ENCODE measurements around the gene UACA.

UACA gene

DNA sequence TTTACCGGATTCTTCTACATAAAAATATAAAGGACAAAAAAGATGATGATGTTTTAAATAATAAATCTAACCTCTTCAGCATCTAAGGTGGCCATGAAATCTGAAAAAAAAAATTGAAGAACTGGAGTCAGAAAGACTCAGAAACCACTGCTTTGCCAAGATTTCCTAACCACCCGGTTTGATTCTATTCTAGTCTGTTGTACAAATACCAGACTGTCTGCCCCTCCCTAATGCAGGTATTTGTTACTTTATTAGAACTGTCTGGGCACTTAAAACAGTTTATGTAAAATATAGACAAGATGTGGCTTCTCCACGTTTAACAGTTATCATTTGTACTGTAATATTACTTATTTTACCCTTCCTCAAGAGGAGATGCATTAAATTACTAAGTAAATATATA is 48.8 kb downstream of the UACA start:
- no peak for DNase-seq (ENCODE audit: low read depth, low spot score)

GRCh38 chr15:70714015-70714414 is 49.3 kb downstream of the UACA start:
- no peak for DNase-seq (ENCODE audit: low read depth, low spot score)

- DNase-seq (ENCODE audit: low read depth, low spot score): no peak
Measured at GRCh38 chr15:70712271-70712670, 51.1 kb downstream of the UACA start.

DNA sequence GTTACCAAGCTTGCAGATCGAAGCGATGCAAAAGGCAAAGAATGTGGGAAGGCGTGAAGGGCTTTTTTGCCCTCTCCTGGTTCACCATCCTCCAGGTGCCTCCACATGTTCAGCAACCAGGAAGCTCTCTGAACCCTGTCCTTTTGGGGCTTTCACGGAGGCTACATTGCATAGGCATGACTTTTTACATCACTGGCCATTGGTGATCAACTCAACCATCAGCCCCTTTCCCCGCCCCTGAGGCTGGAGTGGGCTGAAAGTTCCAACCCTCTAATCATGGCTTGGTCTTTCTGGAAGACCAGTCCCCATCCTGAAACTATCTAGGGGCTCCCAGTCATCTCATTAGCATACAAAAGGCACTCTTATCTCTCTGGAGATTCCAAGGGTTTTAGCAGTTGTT is 52.6 kb downstream of the UACA start:
- DNase-seq (ENCODE audit: low read depth, low spot score): no peak

DNA sequence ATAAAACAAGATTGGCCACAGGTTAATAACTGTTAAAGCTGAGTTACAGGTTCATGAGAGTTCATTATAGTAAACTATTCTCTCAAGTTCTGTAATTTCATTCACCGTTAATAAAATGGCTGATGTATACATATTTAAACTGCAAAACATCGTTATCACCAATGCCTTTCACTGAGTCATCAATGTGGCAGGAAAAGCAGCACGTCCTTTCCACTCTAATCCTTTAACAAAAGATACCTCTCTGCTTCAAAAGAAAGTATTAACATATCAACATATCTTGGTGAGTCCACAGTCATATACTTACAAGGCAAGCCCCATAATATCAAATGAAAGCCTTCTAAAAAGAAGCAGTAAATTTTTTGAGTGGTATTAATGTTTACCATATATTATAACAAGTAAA is 54.5 kb downstream of the UACA start:
- DNase-seq (ENCODE audit: low read depth, low spot score): no peak

- DNase-seq (ENCODE audit: low read depth, low spot score): no peak
Measured at GRCh38 chr15:70707686-70708300, 55.6 kb downstream of the UACA start.

GRCh38 chr15:70704731-70705130 is 58.6 kb downstream of the UACA start:
- no peak for DNase-seq (ENCODE audit: low read depth, low spot score)

GRCh38 chr15:70704166-70704565 is 59.2 kb downstream of the UACA start:
- no peak for DNase-seq (ENCODE audit: low read depth, low spot score)

GRCh38 chr15:70703096-70703878 is 60.1 kb downstream of the UACA start:
- no peak for DNase-seq (ENCODE audit: low read depth, low spot score)

DNA sequence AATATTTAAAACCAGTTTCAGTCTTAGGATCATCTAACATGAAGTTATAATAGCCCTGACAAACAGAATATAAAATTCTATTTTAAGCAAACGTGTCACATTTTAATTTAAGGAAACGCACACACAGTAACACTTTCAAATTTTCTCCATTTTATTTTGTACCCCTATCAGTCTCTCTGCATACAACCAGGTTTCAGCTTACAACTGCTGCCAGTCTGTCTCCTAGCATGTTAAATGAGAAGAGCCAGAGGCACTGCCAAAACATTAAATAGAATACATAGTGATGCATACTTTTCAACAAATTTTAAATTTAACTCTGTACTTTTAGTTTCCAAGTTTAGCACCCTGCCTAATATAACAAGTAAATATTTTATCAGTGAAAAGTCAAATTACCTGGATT is 60.8 kb downstream of the UACA start:
- DNase-seq (ENCODE audit: low read depth, low spot score): no peak

- no peak for DNase-seq (ENCODE audit: low read depth, low spot score)
Measured at GRCh38 chr15:70701891-70702568, 61.3 kb downstream of the UACA start.

DNA sequence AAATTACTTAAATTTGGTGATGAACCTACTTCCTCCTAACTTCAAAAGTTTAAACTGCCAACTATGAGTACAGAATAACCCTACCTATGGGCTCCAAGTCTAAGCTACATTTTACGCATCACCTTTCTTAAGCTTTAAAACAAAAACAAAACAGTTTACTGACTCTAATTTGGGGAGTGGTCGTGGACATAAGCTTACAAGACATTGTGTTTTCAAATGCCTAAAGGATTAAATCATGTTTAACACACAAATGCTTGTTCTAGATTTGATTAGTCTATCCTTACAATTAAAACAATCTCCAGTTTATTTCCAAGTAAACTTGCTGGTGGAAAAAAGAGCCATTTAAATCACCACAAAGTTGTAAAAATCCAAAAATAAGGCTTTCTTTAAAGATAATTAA is 62.2 kb downstream of the UACA start:
- DNase-seq (ENCODE audit: low read depth, low spot score): no peak

DNA sequence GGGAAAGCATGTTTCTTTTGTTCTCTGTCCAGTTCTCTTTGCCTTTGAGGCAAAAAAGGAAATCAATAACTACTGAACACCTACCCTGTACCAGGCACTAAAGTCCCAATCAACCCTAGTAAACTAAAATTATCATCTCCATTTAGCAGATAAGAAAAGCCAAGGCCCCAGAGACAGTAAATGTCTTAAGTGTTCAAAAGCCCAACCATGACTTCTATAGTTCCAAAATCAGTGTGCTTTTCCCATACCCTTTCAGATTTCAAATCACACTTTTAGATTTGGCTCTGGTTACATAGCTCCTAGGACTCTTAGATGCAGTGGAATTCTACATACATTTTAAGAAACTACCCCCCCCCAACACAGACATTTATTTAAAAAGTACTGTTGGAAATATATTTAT is 63.5 kb downstream of the UACA start:
- no peak for DNase-seq (ENCODE audit: low read depth, low spot score)

DNA sequence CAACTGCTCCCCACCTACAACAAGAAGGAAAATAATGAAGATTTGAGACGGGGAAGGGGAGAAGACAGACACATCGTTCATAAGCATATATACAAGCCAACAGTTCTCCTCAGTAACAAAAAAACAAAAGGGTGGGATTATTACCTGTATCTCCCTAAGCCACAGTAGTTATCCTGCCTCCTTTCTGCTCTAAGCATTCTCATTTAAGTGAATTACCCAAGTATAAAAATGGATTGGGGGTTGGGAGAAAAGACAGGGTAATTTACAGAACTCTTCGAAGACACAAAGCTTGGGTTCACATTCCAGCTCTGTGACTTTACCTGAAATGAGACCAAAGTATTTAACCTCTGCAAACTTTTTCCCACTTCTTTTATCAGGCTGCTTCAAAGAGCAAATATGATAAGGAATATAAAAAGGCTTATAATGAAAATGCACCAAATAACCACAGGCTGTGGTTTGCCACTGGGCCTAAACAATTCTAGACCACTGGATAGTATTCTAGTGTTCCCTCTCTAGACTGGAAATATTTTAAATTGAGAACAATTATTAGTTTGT is 64.4 kb downstream of the UACA start:
- DNase-seq (ENCODE audit: low read depth, low spot score): no peak

- DNase-seq (ENCODE audit: low read depth, low spot score): no peak
Measured at GRCh38 chr15:70698426-70698825, 64.9 kb downstream of the UACA start.

- no peak for DNase-seq (ENCODE audit: low read depth, low spot score)
Measured at GRCh38 chr15:70690491-70691276, 72.7 kb downstream of the UACA start.

GRCh38 chr15:70690021-70690420 is 73.3 kb downstream of the UACA start:
- DNase-seq (ENCODE audit: low read depth, low spot score): no peak

GRCh38 chr15:70687482-70687881 is 75.9 kb downstream of the UACA start:
- no peak for DNase-seq (ENCODE audit: low read depth, low spot score)

DNA sequence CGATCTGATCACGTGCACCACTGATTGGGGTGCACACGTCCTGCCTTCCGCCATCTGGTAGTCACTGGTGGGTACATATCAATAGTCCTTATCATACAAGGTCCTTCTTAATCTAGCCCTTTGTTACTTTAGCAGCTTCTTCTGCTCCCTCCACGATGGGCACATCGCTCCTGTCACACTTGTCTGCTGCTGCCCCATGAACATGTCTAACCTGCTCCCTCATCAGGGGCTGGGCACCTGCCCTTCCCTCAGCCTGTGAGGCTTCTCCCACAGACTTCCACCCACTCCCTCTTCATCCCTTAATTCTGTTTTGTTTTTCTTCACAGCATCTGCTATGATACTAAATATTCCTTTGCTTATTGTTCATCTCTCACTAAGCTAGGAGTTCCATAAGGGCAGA is 82.5 kb downstream of the UACA start:
- DNase-seq (ENCODE audit: low read depth, low spot score): no peak

DNA sequence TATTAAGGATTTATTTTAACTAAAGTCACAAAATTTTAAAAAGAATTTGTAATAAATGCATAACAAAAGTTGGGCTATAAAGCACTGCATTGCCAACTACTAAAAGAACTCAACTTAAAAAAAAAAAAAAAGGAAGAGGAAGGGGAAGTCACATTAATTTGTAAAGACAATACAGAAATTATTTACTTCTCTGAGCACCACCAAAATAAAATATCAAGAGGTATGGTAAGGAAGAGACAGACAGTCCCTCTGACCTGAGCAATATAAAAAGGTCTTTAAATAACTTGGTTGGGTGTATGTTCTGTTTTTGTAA is 83.5 kb downstream of the UACA start:
- DNase-seq (ENCODE audit: low read depth, low spot score): no peak

DNA sequence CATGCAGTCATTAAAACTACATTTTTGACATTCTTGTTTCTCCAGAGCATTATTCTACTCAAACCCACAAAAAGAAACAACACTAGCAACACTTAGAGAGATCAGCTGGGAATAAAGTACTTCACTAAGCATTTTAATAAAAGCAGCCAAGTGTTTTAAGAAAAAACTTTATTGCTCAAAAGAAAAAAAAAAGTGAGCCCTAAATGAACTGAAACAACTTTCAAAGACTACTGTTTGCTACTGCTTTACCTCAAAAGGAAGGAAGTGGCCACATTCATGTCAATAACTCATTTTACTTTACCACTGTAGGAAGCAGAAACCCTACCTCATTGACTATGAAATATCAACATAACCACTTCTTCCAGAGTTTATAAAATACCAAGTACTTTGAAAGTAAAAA is 91.3 kb downstream of the UACA start:
- no peak for DNase-seq (ENCODE audit: low read depth, low spot score)

- DNase-seq (ENCODE audit: low read depth, low spot score): no peak
Measured at GRCh38 chr15:70670680-70671079, 92.7 kb downstream of the UACA start.
